GM18502 (cell line): ENCODE results near the gene RPL13A.

ENCODE experiments used
- ATAC-seq: cut with Tn5 transposase; IDR thresholded peaks from one replicate; pipeline ENCODE4 v1.9.1; 2021; ENCODE audit warnings: mild to moderate bottlenecking; ENCODE audit not compliant: unreplicated experiment, poor library complexity

Gene RPL13A

DNA sequence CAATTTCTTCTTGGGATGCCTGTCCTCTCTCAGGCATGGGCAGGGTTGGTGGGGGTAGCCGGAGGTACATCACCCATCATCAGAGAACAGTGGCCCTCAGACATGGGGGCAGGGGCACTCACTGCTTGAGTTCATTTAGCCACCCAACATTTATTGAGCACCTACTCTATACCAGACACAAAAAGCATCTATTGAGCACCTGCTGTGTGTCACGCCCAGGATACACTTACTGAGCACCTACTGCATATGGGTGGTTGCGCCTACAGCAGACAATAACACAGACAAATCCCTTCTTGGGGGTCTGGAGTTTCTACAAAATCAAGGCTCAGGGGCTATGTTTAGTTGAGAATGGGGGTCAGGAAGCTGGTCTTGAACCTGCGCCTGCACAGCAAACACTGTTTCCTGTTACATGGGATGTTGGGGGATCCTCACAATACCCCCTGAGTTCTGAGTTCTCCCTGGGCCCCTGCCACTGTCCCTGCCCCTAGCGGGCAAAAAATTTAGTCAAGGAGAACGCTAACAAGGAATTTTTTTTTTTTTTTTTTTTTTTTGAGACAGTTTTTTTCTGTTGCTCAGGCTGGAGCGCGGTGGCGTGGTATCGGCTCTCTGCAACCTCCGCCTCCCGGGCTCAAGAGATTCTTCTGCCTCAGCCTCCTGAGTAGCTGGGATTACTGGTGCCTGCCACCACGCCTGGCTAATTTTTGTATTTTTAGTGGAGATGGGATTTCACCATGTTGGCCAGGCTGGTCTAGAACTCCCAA lies 52.0 kb downstream of the RPL13A start:
- ATAC-seq, result no peak
